Measurements from ENCODE around the gene CALR3.
A peak's percentile ranks its signal among the peaks of the same experiment; 100 is the strongest.

Gene CALR3

GRCh38 chr19:16446724-16447368 is 49.1 kb downstream of the CALR3 start:
- no peak overlapping the region for H3K27ac ChIP-seq

GRCh38 chr19:16446108-16446723 is 49.8 kb downstream of the CALR3 start:
- TF ChIP-seq CTCF (conservative IDR thresholded peaks at IDR 0.05) = no peak
- H3K27ac ChIP-seq = peak overlapping the region; percentile 18

More at GRCh38 chr19:16446724-16447368, 49.1 kb downstream of the CALR3 start:
- TF ChIP-seq CTCF (conservative IDR thresholded peaks at IDR 0.05) = no peak

- H3K27ac ChIP-seq = peak overlapping the region; percentile 74
- TF ChIP-seq CTCF (conservative IDR thresholded peaks at IDR 0.05) = no peak
These were observed 50.5 kb downstream of the CALR3 start for GRCh38 chr19:16445238-16446107.

GRCh38 chr19:16444269-16444600 is 51.7 kb downstream of the CALR3 start:
- TF ChIP-seq CTCF (conservative IDR thresholded peaks at IDR 0.05) = no peak
- H3K27ac ChIP-seq = peak overlapping the region; percentile 74

- H3K27ac ChIP-seq = peak overlapping the region; percentile 74
These were observed 53.3 kb downstream of the CALR3 start for GRCh38 chr19:16442386-16443276.

GRCh38 chr19:16441661-16442162 is 54.3 kb downstream of the CALR3 start:
- TF ChIP-seq CTCF (conservative IDR thresholded peaks at IDR 0.05) = peak; percentile 76
- peak overlapping the region; percentile 74 for H3K27ac ChIP-seq

More at GRCh38 chr19:16442386-16443276, 53.3 kb downstream of the CALR3 start:
- no peak for TF ChIP-seq CTCF (conservative IDR thresholded peaks at IDR 0.05)

Measured in VCaP (cell line).